Subcutaneous adipose tissue (tissue), 4 donors: ENCODE data around the gene TWSG1. TPM values are rescaled to one million over a fixed set of nuclear protein-coding genes. Genes with fewer than 3 reads are reported as not detected.

Source experiments
- total RNA-seq, 4 donors: library from RNA; depleted of rRNA; stranded (reverse); fragments of >200 nt; gene quantifications; one replicate each; pipeline ENCODE4 v1.1.0, GENCODE V29; 2016
- TF ChIP-seq, protein P1 (sequence below): fragments of 450-650 bp; IDR thresholded peaks from one replicate; pipeline ENCODE4 v1.5.1; 2016; ENCODE audit warnings: low read depth, mild to moderate bottlenecking, control low read depth, antibody characterized with exemption, moderate library complexity

Gene TWSG1
- 10 to 100 TPM; 13.6 to 45.2 (median 38.2) TPM for total RNA-seq

DNA sequence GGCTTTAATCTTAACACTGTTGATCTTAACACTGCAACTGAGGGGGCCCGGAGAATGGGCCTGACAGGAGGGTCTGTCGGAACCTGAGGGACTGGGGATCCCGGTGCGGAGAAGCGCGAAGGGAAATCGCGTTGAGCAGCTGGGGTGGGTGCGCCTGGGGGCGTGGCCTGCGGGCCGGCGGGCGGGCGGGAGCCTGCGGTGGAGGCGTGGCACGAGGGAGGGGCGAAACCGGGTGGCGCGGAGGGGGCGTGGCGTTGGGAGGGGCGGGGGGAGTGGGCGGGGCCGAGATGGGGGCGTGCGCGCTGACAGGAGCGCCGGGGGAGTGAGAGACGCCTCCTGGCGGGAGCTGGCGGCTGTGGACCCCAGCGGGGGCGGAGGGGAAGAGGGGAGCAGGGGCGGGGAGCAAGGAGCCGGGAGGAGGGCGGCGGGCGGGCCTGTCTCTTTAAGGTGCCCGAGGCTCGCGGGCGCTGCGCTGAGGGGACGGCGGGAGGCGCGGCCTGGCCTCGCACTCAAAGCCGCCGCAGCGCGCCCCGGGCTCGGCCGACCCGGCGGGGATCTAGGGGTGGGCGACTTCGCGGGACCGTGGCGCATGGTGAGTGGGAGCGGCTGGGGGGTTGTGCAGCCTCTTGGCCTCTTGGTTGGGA is at the start of gene TWSG1:
TWSG1 (plus strand) TSS at position 445 of the 644 bp plus-strand sequence. CDS start 2,457 bp downstream, outside the sequence.
- TF ChIP-seq, protein P1, sequence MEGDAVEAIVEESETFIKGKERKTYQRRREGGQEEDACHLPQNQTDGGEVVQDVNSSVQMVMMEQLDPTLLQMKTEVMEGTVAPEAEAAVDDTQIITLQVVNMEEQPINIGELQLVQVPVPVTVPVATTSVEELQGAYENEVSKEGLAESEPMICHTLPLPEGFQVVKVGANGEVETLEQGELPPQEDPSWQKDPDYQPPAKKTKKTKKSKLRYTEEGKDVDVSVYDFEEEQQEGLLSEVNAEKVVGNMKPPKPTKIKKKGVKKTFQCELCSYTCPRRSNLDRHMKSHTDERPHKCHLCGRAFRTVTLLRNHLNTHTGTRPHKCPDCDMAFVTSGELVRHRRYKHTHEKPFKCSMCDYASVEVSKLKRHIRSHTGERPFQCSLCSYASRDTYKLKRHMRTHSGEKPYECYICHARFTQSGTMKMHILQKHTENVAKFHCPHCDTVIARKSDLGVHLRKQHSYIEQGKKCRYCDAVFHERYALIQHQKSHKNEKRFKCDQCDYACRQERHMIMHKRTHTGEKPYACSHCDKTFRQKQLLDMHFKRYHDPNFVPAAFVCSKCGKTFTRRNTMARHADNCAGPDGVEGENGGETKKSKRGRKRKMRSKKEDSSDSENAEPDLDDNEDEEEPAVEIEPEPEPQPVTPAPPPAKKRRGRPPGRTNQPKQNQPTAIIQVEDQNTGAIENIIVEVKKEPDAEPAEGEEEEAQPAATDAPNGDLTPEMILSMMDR, result no peak

DNA sequence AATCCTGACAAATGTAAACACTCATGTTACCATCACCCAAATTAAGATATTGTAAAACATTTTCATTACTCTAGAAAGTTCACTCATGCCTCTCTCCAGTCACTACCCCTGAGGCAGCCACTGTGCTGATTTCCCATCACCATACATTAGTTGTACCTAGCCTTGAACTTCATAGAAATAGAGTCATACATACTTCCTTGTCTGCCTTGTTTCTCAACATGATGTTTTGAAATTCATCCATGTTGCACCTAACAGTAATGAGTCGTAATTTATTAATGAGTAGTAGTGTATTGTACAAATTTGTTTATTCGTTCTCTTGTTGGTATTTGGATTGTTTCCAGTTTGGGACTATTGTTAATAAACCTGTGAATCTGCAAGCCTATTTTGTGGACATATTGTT is 49.0 kb upstream of the TWSG1 start:
- TF ChIP-seq, protein P1, result no peak

DNA sequence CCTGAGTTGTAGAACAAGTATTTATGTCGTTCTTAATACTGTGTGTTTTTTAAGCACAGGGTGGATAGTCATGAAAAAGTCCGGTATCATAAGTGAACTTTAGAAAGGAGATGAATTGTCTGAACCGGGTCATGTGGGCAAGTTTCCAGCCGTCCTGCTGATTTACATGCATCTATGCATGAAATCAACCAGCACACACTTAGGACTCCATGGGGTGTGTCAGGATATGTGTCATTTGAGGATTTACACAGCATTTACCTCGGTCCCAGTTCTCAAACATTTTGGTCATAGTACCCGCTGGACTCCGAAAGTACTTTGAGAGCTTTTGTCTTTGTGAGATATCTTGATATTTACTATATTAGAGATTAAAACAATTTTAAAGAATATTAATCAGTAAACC is 47.5 kb upstream of the TWSG1 start:
- TF ChIP-seq, protein P1, result no peak

DNA sequence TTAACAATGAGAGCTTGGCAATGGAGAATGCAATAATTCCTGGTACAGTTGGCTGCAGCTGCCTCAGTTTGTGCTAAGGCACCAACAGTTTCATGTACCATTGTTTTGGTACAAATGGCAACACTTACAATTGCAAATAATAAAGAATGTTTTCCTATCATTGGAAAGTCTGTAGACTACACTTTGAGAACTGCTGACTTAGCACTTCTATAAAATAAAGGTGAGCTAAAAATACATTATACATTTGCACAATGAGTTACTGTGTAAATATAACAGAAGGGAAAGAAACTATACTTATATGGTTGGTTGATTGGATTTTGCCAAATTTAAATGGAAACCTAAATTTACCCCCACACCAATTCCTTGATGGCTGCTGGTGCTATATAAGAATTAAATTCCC is 44.9 kb upstream of the TWSG1 start:
- TF ChIP-seq, protein P1, result no peak

DNA sequence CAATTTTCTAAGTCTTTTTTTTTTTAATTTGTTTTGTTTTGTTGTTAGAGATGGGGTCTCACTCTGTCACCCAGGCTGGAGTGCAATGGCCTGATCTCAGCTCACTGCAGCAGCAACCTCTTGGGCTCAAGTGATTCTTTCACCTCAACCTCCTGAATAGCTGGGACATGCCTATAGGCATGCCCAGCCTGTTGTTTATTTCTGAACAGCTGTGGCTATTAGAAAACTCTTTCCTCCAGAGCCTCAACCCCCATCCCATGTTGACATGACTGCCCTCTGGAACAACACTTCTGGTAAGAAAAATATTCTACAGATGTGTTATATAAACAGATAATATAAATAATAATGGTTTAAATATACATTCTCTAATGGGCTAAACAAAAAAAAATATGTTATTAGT is 44.4 kb upstream of the TWSG1 start:
- TF ChIP-seq, protein P1, result no peak

DNA sequence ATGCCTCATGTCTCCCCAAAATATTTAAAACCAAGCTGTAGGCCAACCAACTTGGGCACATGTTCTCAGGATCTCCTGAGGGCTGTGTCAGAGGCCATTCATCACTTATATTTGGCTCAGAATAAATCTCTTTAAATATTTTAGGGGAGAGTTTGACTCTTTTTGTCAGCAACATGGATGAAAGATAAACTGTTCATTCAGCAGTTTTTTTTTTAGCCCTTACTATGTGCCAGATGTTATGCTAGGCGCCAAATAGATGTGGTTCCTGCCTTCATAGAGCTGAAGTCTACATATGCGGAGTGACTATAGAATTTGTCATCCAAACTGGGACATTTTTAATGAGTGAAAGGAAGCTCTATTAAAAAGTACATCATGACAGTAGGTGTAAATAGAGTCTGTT is 42.5 kb upstream of the TWSG1 start:
- TF ChIP-seq, protein P1, result no peak

DNA sequence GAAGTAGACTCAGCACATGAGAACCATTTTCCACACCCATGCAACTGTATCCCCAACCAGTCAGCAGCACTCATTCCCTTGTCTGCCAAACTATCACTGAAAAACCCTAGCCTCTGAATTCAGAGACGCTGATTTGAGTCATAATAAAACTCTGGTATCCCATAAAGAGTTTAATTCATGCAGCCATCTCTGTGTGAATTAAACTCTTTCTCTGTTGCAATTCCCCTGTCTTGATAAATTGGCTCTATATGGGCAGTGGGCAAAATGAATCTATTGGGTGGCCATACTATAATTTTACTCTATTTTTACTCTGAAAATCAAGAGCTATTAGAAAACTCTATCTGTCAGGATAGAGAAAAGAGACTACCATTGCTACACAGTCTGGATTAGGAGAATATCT is 40.6 kb upstream of the TWSG1 start:
- TF ChIP-seq, protein P1, result no peak
